ENCODE data around the gene HOXA7. TPM values are rescaled to one million over a fixed set of nuclear protein-coding genes. Genes with fewer than 3 reads are reported as not detected.

Gene HOXA7
- total RNA-seq, 1 donor from 2014 or later = not detected

GRCh38 chr7:27169658-27170425 is 13.4 kb upstream of the HOXA7 start:
- no peak for TF ChIP-seq CTCF (IDR thresholded peaks at IDR 0.05; ENCODE audit: insufficient read depth, low read length, severe bottlenecking)
- no peak overlapping the region for H3K4me3 ChIP-seq (ENCODE audit: low read depth, low read length)
- H3K27me3 ChIP-seq (ENCODE audit: control insufficient read depth, insufficient read depth, low read length) = peaks cover 83% of the 10 kb centered on the region
- DNase-seq (ENCODE audit: low read depth) = no peak
- FAIRE-seq = no peak
- no peaks in the 10 kb centered on the region for H3K36me3 ChIP-seq (ENCODE audit: control insufficient read depth, insufficient read depth, low read length)

DNA sequence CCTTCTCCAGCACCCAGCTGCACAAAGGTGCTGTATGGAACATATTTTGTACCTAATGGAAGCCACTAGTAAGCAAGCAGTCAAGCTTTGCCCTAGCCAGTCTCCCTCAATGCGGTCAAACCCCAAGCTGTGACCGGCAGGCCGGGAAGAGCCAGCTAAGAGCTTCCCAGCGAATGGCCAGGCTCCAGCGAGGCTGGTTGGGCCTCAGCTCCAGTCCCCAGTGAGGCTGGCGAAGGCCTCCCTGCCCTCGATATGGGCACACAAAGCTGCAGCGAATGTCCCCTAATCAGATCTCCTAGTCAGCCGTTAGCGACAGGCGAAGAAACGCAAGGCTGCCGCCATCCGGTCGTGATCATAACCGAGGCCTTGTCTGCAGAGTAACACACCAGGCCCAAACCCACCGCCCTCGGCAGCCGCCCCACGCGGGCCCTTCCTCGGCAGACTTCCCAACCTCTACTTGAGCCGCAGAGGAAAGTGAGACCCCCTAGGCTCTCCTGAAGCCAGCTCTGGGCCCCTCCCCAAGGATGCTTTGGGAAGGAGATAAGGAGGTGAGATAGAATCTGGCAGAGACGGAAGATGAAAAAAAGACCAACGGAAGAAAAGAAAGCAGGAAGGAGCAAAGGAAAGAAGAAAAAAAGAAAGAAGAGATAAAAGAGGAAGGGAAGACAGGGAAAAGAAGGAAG is 11.9 kb upstream of the HOXA7 start:
- TF ChIP-seq CTCF (IDR thresholded peaks at IDR 0.05; ENCODE audit: insufficient read depth, low read length, severe bottlenecking) = no peak
- DNase-seq (ENCODE audit: low read depth) (no peak), FAIRE-seq (no peak)
- H3K4me3 ChIP-seq (ENCODE audit: low read depth, low read length) = no peak overlapping the region
- H3K27me3 ChIP-seq (ENCODE audit: control insufficient read depth, insufficient read depth, low read length) = peaks cover 87% of the 10 kb centered on the region
- no peaks in the 10 kb centered on the region for H3K36me3 ChIP-seq (ENCODE audit: control insufficient read depth, insufficient read depth, low read length)

GRCh38 chr7:27167916-27168264 is 11.4 kb upstream of the HOXA7 start:
- no peak for TF ChIP-seq CTCF (IDR thresholded peaks at IDR 0.05; ENCODE audit: insufficient read depth, low read length, severe bottlenecking)
- H3K36me3 ChIP-seq (ENCODE audit: control insufficient read depth, insufficient read depth, low read length) = no peaks in the 10 kb centered on the region
- H3K4me3 ChIP-seq (ENCODE audit: low read depth, low read length) = no peak overlapping the region
- DNase-seq (ENCODE audit: low read depth) (no peak), FAIRE-seq (no peak)
- peaks cover 86% of the 10 kb centered on the region for H3K27me3 ChIP-seq (ENCODE audit: control insufficient read depth, insufficient read depth, low read length)

DNA sequence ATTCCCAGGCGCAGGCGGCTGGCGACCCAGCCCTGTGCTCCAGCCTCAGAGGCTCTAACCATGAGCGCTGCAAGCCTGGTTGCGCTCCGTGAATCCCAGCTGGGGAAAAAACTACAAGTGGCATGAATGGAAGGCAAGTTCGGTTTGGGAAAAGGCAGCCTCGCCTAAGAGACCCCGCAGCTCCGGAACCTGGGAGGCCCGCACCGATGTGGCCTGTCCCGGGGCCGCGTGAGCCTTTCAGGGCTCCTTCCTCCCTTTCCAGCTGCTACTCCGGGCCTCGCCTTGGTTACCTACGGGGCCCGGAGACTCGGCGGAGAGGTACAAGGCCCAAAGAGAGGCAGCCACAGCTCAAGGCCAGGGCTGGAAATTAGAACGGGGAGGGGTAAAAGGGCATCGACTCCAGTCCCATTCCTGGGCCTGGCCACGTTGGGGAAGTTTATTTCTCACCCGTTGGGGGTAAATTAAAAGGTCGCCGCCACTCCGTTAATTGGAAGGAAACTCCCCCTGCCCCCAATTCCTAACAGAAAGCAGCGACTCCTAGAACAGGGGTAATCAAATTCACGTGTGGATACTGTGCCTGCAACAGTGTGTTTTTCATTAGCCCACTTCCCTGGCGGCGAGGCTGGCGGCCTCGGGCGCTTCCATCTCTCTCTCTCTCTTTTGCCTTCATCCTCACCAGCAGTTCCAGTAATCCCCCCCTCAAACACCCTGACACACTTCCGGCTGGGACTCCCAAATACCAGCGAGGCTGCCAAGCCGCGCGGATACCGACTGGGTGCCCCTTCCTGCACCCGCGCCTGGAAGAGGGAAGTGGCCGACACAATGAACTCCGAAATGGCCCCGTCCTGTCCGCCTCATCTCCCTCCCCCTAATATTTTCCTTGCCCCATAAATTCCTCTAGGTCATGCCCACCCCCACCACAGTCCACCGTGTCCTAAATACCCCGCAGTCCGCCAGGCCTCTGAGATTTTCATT is 10.3 kb upstream of the HOXA7 start:
- H3K4me3 ChIP-seq (ENCODE audit: low read depth, low read length) = no peak overlapping the region
- FAIRE-seq = no peak
- DNase-seq (ENCODE audit: low read depth) = no peak
- peaks cover 79% of the 10 kb centered on the region for H3K27me3 ChIP-seq (ENCODE audit: control insufficient read depth, insufficient read depth, low read length)
- H3K36me3 ChIP-seq (ENCODE audit: control insufficient read depth, insufficient read depth, low read length) = no peaks in the 10 kb centered on the region
- no peak for TF ChIP-seq CTCF (IDR thresholded peaks at IDR 0.05; ENCODE audit: insufficient read depth, low read length, severe bottlenecking)

DNA sequence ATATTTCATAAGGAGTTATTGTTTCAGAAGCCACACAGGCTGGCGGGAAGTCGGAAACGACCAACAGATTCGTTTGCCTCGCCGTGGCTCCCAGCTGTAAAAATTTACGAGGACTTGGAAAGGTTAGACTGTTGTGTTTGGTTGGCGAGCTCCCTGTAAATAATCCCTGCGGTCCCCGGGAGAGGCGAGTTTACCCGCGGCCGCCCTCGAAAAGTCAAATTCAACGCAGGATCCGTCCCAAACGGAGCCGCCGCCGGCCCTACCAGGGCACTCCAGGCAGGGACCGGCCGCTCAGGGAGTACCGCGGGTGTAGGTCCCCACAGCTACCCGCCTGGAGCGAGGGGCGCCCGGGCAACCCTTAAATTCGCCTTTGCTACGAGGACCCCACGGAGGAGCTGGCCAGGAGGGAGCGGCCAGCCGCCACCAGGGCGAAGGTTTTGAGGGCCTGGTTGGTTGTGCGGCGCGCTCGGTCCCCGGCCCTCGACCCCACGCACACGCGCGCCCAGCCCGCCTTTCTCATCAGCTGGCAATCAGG is 9.6 kb upstream of the HOXA7 start:
- H3K4me3 ChIP-seq (ENCODE audit: low read depth, low read length) = no peak overlapping the region
- peaks cover 74% of the 10 kb centered on the region for H3K27me3 ChIP-seq (ENCODE audit: control insufficient read depth, insufficient read depth, low read length)
- no peak for DNase-seq (ENCODE audit: low read depth)
- TF ChIP-seq CTCF (IDR thresholded peaks at IDR 0.05; ENCODE audit: insufficient read depth, low read length, severe bottlenecking) = no peak
- H3K36me3 ChIP-seq (ENCODE audit: control insufficient read depth, insufficient read depth, low read length) = no peaks in the 10 kb centered on the region
- FAIRE-seq = no peak
